ENCODE data around the gene MMP20. TPM values are rescaled to one million over a fixed set of nuclear protein-coding genes. Genes with fewer than 3 reads are reported as not detected.

The MMP20 gene
- total and polyA plus RNA-seq, 2 donors (not counting 3 experiments of a cell fraction or from before 2014, with no cell fraction given), result not detected

DNA sequence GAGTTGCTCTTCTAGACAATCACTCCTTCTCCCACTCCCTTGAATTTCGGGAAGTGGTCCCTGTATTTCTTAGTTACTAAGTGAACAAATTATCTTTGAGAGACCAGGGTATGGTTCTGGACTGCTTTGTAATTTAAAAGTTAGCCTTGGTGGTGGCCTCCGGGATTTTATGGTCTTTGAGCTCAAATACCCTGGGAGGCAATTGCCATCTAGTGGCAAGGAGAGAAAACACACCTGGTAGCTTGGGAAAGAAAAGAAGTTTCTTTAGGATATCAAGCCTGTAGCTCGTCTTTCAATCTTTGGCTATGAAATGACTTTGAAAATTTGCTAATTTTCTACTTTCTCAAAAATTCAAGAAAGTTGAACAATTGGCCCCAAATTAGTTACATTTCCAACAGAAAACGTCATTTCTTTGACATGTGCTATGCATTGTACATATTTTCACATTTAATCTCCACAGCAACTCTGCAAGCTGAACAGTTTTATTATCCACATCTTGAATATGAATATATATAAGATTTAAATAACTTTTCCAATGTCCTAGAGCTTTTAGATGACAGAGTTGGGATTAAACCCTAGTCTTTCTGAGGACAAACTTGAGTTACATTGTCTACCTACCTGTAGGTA lies 41.3 kb upstream of the MMP20 start:
- intact Hi-C loops (cut with micrococcal nuclease) (loop anchor here (1.0 to 5.0 kb wide), 6 partner anchors 73 to 378 kb away; no protein-coding TSS in a partner anchor), dilution Hi-C loops (cut with MboI; ENCODE audit: extremely low pct_ligation_motif_present, low sequenced_read_pairs) (no loop called here)
- Histone ChIP-seq H3K4me2 (ENCODE audit: insufficient read depth, low read length) (no peak overlapping the region), H3K9ac (replicated peaks; ENCODE audit: extremely low read depth, insufficient read depth, low read length) (no peak overlapping the region), H3K79me2 (ENCODE audit: control insufficient read depth, insufficient read depth, low read length) (no peaks in the 10 kb centered on the region), H3K27me3 (ENCODE audit: control insufficient read depth in 2 of 2, insufficient read depth in 2 of 2, low read length in 2 of 2) (no peaks in the 10 kb centered on the region), H3K9me3 (replicated peaks; ENCODE audit: control insufficient read depth, insufficient read depth, low read length) (no peaks in the 10 kb centered on the region), H2AFZ (ENCODE audit: low read depth, low read length) (no peak overlapping the region), H3K4me1 (ENCODE audit: control insufficient read depth, extremely low read depth, insufficient read depth, low read length) (no peaks in the 10 kb centered on the region), H4K20me1 (replicated peaks; ENCODE audit: control insufficient read depth, extremely low read depth, insufficient read depth, low read length) (no peaks in the 10 kb centered on the region), H3K9me1 (replicated peaks; ENCODE audit: control insufficient read depth, extremely low read depth, insufficient read depth, low read length) (no peaks in the 10 kb centered on the region), H3K27ac (ENCODE audit: insufficient read depth, low read depth, low read length) (no peak overlapping the region), H3K4me3 (replicated peaks in 1 of 3; ENCODE audit: insufficient read depth in 1 of 3, low read depth in 1 of 3, low read length in 3 of 3) (no peak overlapping the region), H3K36me3 (ENCODE audit: control insufficient read depth in 2 of 2, extremely low read depth in 1 of 2, insufficient read depth in 2 of 2, low read length in 2 of 2) (no peaks in the 10 kb centered on the region)
- DNase-seq (ENCODE audit: low read depth, low spot score), result peak; percentile 50
- ChIA-PET POLR2A (no interaction called here), CTCF (interaction anchor here (0.6 to 6.0 kb wide), 88 partner anchors 9 to 1482 kb away, joined by 3 to 140 read pairs (median 4); partner anchors contain the start of genes MMP10, MMP20 and MMP7)
- peak; percentile 77 for FAIRE-seq
- no TSS peak for BruUV-seq (replicated peaks)
- TF ChIP-seq, protein P1, sequence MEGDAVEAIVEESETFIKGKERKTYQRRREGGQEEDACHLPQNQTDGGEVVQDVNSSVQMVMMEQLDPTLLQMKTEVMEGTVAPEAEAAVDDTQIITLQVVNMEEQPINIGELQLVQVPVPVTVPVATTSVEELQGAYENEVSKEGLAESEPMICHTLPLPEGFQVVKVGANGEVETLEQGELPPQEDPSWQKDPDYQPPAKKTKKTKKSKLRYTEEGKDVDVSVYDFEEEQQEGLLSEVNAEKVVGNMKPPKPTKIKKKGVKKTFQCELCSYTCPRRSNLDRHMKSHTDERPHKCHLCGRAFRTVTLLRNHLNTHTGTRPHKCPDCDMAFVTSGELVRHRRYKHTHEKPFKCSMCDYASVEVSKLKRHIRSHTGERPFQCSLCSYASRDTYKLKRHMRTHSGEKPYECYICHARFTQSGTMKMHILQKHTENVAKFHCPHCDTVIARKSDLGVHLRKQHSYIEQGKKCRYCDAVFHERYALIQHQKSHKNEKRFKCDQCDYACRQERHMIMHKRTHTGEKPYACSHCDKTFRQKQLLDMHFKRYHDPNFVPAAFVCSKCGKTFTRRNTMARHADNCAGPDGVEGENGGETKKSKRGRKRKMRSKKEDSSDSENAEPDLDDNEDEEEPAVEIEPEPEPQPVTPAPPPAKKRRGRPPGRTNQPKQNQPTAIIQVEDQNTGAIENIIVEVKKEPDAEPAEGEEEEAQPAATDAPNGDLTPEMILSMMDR (IDR thresholded peaks at IDR 0.05; ENCODE audit: extremely low read depth in 1 of 2, insufficient read depth in 1 of 2, low read depth in 1 of 2, low read length in 2 of 2), result peak; percentile 64 to 76
- TF ChIP-seq FOS (IDR thresholded peaks at IDR 0.05; ENCODE audit: borderline replicate concordance, insufficient read depth, low read length) (no peak), JUN (IDR thresholded peaks at IDR 0.05; ENCODE audit: borderline replicate concordance, insufficient read depth, insufficient read length, low read depth) (no peak), POLR2A (IDR thresholded peaks at IDR 0.05; ENCODE audit: low read depth, low read length) (no peak)

All from endothelial cell of umbilical vein (primary cell).